DND-41 (cell line): ENCODE results near the gene HOXA5.

Source experiments
- ATAC-seq: fragments of 200-7000 bp; cut with Tn5 transposase; 3 replicates; pipeline ENCODE4 v1.9.1; 2021; ENCODE audit warnings: low read depth; ENCODE audit not compliant: insufficient read depth
- DNase-seq: peaks from one replicate; pipeline ENCODE4 v3.0.0-alpha.2; 2020
- H2AFZ ChIP-seq: 2 replicates; pipeline ENCODE4 v1.6.0; 2012; ENCODE audit warnings: low read depth, low read length
- H3K27ac ChIP-seq: 2 replicates; pipeline ENCODE4 v1.5.1; 2012; ENCODE audit warnings: low read length, inconsistent platforms
- H3K27me3 ChIP-seq: fragments of 200-600 bp; sonication (generic); 2 replicates; pipeline ENCODE4 v1.6.0; 2012; ENCODE audit warnings: low read length, mild to moderate bottlenecking, inconsistent platforms; ENCODE audit not compliant: insufficient read depth, poor library complexity
- H3K36me3 ChIP-seq: 2 replicates; pipeline ENCODE4 v1.5.1; 2012; ENCODE audit warnings: low read length, inconsistent platforms; ENCODE audit not compliant: insufficient read depth
- H3K4me1 ChIP-seq: 2 replicates; pipeline ENCODE4 v1.5.1; 2012; ENCODE audit warnings: mild to moderate bottlenecking, low read length; ENCODE audit not compliant: insufficient read depth
- H3K4me2 ChIP-seq: 2 replicates; pipeline ENCODE4 v1.6.0; 2012; ENCODE audit warnings: mild to moderate bottlenecking, moderate library complexity, low read length, inconsistent platforms; ENCODE audit not compliant: insufficient read depth
- H3K4me3 ChIP-seq, 2 experiments: fragments of 200-600 bp in 1 of 2; shearing (Covaris generic) in 1 of 2; 2 replicates each; pipeline ENCODE4 v1.5.1; 2012 to 2016; ENCODE audit warnings: inconsistent platforms in 2 of 2, low read length in 2 of 2, mild to moderate bottlenecking in 2 of 2, low read depth in 1 of 2, moderate library complexity in 1 of 2
- H3K79me2 ChIP-seq: 2 replicates; pipeline ENCODE4 v1.6.0; 2012; ENCODE audit warnings: low read length, inconsistent platforms; ENCODE audit not compliant: insufficient read depth
- H3K9ac ChIP-seq: 2 replicates; pipeline ENCODE4 v1.6.0; 2012; ENCODE audit warnings: low read depth, mild to moderate bottlenecking, inconsistent platforms, low read length, moderate library complexity
- H3K9me3 ChIP-seq: 2 replicates; pipeline ENCODE4 v1.5.1; 2012; ENCODE audit warnings: low read length, moderate library complexity, mild to moderate bottlenecking, inconsistent platforms; ENCODE audit not compliant: insufficient read depth, severe bottlenecking
- H4K20me1 ChIP-seq: 2 replicates; pipeline ENCODE4 v1.6.0; 2012; ENCODE audit warnings: low read length; ENCODE audit not compliant: insufficient read depth
- EZH2 ChIP-seq: IDR thresholded peaks from 3 replicates; pipeline ENCODE4 v1.6.1; 2012; ENCODE audit warnings: borderline replicate concordance, low read depth, mild to moderate bottlenecking, moderate library complexity, low read length, inconsistent platforms; ENCODE audit not compliant: severe bottlenecking
- TF ChIP-seq, protein P1 (sequence below): IDR thresholded peaks from 2 replicates; pipeline ENCODE4 v1.5.1; 2012; ENCODE audit warnings: borderline replicate concordance, low read length, moderate library complexity, mild to moderate bottlenecking; ENCODE audit not compliant: poor library complexity, severe bottlenecking; ENCODE audit errors: extremely low read depth

Gene HOXA5

DNA sequence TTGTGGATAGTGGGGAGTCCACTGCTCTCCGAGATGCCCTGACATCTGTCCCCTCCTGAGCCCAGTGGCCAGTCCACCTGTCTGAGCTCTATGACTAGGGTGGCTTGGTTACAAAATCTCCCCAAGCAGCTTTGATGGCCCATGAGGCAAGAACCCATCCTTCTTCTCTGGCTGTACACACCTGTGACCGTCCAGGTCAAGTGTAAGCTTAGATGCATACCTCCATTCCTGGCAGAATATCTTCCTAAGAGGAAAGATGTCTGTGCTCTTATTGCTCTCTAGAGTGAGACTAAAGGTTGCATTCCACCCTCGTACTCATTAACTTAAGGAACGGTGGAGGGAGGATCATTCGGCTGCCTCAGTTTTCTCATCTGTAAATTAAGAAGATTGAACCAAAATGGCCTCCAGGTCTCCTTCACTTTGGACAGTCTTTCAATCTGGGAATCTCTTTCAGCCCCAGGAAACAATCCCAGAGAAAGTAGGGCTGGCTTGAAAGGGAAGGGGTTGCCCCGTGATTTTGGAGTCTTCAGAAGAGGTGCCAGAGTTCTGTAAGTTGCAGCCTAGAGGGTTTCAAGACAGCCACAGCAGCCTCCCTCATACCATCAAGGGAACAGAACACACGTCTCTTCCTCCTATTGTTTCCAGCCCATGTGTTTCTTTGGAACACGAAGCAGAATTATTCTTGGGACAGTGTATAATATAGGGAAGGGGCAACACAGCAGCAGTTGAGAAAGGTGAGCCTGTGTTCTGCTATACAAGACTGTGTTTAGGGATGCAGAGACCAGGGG is 18.4 kb downstream of the HOXA5 start:
- no peaks in the 10 kb centered on the region for H3K79me2 ChIP-seq
- no peaks in the 10 kb centered on the region for H4K20me1 ChIP-seq
- H2AFZ ChIP-seq, result no peak overlapping the region
- H3K9ac ChIP-seq, result no peak overlapping the region
- no peak overlapping the region for H3K4me2 ChIP-seq
- DNase-seq, result no peak
- no peak for ATAC-seq
- H3K27me3 ChIP-seq, result no peaks in the 10 kb centered on the region
- no peaks in the 10 kb centered on the region for H3K36me3 ChIP-seq
- H3K4me3 ChIP-seq, result no peak overlapping the region
- no peak for TF ChIP-seq EZH2
- TF ChIP-seq, protein P1, sequence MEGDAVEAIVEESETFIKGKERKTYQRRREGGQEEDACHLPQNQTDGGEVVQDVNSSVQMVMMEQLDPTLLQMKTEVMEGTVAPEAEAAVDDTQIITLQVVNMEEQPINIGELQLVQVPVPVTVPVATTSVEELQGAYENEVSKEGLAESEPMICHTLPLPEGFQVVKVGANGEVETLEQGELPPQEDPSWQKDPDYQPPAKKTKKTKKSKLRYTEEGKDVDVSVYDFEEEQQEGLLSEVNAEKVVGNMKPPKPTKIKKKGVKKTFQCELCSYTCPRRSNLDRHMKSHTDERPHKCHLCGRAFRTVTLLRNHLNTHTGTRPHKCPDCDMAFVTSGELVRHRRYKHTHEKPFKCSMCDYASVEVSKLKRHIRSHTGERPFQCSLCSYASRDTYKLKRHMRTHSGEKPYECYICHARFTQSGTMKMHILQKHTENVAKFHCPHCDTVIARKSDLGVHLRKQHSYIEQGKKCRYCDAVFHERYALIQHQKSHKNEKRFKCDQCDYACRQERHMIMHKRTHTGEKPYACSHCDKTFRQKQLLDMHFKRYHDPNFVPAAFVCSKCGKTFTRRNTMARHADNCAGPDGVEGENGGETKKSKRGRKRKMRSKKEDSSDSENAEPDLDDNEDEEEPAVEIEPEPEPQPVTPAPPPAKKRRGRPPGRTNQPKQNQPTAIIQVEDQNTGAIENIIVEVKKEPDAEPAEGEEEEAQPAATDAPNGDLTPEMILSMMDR, result no peak
- H3K9me3 ChIP-seq, result no peaks in the 10 kb centered on the region
- no peaks in the 10 kb centered on the region for H3K4me1 ChIP-seq
- no peak overlapping the region for H3K27ac ChIP-seq

DNA sequence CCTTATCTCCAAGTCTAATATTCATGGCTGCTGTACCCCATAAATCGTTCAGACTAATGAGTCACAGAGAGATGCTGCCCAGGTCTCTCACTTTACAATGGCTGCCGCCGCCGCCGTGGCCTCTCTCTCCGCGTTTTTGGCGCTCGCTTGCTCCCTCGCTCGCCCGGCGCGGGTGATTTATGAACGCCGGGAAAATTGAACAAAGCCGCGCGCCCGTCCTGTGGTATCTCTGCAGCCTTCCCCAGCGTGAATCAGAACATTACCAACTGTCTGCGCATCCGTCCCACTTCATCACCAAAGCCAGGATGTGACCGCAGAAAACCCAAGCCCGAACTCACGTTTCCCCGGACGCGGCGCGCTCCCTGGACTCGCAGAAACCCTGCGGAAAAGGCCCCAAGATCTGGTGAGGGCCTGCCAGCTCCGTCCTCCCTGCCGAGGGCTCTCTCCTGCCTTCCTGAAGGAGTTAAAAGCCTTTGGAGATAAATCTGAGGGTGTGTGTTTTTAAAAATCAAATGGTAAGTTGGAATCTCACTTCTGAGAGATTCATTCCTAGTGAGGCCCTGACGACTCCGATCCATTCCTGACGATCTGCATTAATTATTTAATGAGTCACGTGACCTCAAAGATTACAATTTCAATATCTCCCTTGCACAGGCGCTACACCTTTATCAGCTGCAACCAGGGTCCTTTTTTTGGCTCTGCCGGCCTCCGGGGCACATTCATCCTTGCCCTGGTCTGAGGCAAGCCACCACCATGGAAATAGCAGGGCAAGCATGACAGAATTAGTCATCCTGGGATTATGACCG is 19.2 kb downstream of the HOXA5 start:
- no peak for DNase-seq
- Histone ChIP-seq H3K4me3 (no peak overlapping the region), H3K4me2 (no peak overlapping the region)

DNA sequence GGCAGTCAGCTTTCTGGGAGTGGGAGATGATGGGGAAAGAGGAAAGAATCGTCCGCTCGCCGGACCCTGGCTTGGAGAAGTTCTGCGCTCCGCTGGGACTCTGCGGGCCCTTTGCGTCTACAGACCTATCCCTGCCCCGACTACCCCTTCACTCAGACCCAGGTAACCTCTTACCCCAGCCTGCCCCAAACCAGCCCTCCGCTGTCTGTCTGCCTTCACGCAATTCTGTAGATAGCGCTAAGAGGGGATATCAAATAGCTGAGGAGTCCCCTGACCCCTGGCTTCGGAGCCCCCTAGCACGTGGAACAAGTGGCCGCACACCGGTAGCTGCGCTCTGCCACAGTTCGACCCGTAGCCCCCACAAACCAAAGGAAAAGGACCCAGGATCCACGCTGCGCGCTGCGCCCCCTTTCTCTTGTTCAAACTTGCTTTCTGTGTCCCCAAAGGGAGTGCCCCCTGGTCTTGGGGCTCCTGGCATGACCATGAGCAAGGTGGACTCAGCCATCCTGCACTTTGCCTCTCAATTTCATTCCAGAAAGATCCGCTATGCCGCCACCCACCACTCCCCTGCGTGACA is 19.9 kb downstream of the HOXA5 start:
- DNase-seq (no peak), ATAC-seq (no peak)
- no peak overlapping the region for H3K9ac ChIP-seq
- no peaks in the 10 kb centered on the region for H4K20me1 ChIP-seq
- no peaks in the 10 kb centered on the region for H3K36me3 ChIP-seq
- no peak overlapping the region for H3K4me3 ChIP-seq
- no peak overlapping the region for H2AFZ ChIP-seq
- no peak overlapping the region for H3K4me2 ChIP-seq
- no peak for TF ChIP-seq EZH2
- TF ChIP-seq, protein P1, result no peak
- H3K79me2 ChIP-seq, result no peaks in the 10 kb centered on the region
- no peak overlapping the region for H3K27ac ChIP-seq
- no peaks in the 10 kb centered on the region for H3K4me1 ChIP-seq
- no peaks in the 10 kb centered on the region for H3K27me3 ChIP-seq
- H3K9me3 ChIP-seq, result no peaks in the 10 kb centered on the region

More for the DNA sequence above, 19.2 kb downstream of the HOXA5 start:
- H3K27ac ChIP-seq, result no peak overlapping the region
- H2AFZ ChIP-seq, result no peak overlapping the region
- no peaks in the 10 kb centered on the region for H3K27me3 ChIP-seq
- H4K20me1 ChIP-seq, result no peaks in the 10 kb centered on the region
- no peaks in the 10 kb centered on the region for H3K36me3 ChIP-seq
- H3K4me1 ChIP-seq, result no peaks in the 10 kb centered on the region
- no peak for ATAC-seq
- H3K79me2 ChIP-seq, result no peaks in the 10 kb centered on the region
- H3K9ac ChIP-seq, result no peak overlapping the region
- H3K9me3 ChIP-seq, result no peaks in the 10 kb centered on the region
- TF ChIP-seq, protein P1, result no peak
- no peak for TF ChIP-seq EZH2
